Tibial nerve (tissue), 4 donors: ENCODE measurements around the gene TANK. TPM values are rescaled to one million over a fixed set of nuclear protein-coding genes. Genes with fewer than 3 reads are reported as not detected.
"Not testable (repeated sequence)": the region's sequence is repeated elsewhere in the genome, so short reads cannot be mapped to it uniquely, and the experiment has no call there.

Experiments used
- DNase-seq, 2 donors: peaks; one replicate each; pipeline ENCODE4 v3.0.0-alpha.2; 2019; ENCODE audit warnings: low spot score in 2 of 2
- H3K27ac ChIP-seq, 4 donors: fragments of 200-600 bp; sonication (generic) in 3 of 4; one replicate each; pipeline ENCODE4 v1.5.1; 2017 to 2019; ENCODE audit warnings: mild to moderate bottlenecking in 1 of 4
- H3K27me3 ChIP-seq, 2 donors: fragments of 200-600 bp; sonication (generic) in 1 of 2; one replicate each; pipeline versions ENCODE4 v1.5.1 to v1.6.0; 2017 to 2019
- H3K36me3 ChIP-seq, 3 donors: fragments of 200-600 bp; sonication (generic); one replicate each; pipeline ENCODE4 v1.5.1; 2018 to 2019
- H3K4me1 ChIP-seq, 4 donors: fragments of 200-600 bp; sonication (generic) in 3 of 4; one replicate each; pipeline ENCODE4 v1.5.1; 2017 to 2019
- H3K4me3 ChIP-seq, 4 donors: fragments of 200-600 bp; sonication (generic) in 3 of 4; one replicate each; pipeline ENCODE4 v1.5.1; 2017 to 2019; ENCODE audit warnings: mild to moderate bottlenecking in 1 of 4, moderate library complexity in 1 of 4
- H3K9me3 ChIP-seq, 4 donors: fragments of 200-600 bp; sonication (generic) in 3 of 4; one replicate each; pipeline ENCODE4 v1.5.1; 2017 to 2019
- CTCF ChIP-seq, 5 experiments: fragments of 200-600 bp in 3 of 5; fragments of 450-650 bp in 2 of 5; sonication (generic) in 3 of 5; IDR thresholded peaks; one replicate each; pipeline ENCODE4 v1.5.1; 2016 to 2019; ENCODE audit warnings: antibody characterized with exemption in 5 of 5, mild to moderate bottlenecking in 3 of 5, moderate library complexity in 2 of 5
- EP300 ChIP-seq, 2 donors: sonication (generic); formaldehyde crosslinking; IDR thresholded peaks; one replicate each; pipeline ENCODE4 v1.6.1; 2017; ENCODE audit warnings: antibody characterized with exemption in 2 of 2, mild to moderate bottlenecking in 1 of 2
- POLR2A ChIP-seq, 2 donors: fragments of 450-650 bp; IDR thresholded peaks; one replicate each; pipeline ENCODE4 v1.6.1; 2017; ENCODE audit warnings: antibody characterized with exemption in 2 of 2, mild to moderate bottlenecking in 2 of 2, moderate library complexity in 2 of 2
- WGBS, 2 donors: methylation state at CpG; one replicate each; pipeline ENCODE4 v1.1.5; 2018; 5-methylcytosine and 5-hydroxymethylcytosine counted together
- total RNA-seq, 4 donors: library from RNA; depleted of rRNA; stranded (reverse); fragments of >200 nt; gene quantifications; one replicate each; pipeline ENCODE4 v1.1.0, GENCODE V29; 2016

The TANK gene
- total RNA-seq, 4 donors from 2014 or later, result 54.4 to 83.5 (median 75.1) TPM

- H3K4me1 ChIP-seq, H3K27ac ChIP-seq, H3K27me3 ChIP-seq, H3K36me3 ChIP-seq, H3K4me3 ChIP-seq, H3K9me3 ChIP-seq: not testable (repeated sequence)
- DNase-seq, result peak in 1 of 2 donors; percentile 52
- 79 to 82% methylated on average over 18 of the region's 18 CpGs for WGBS, 2 donors
Observed at GRCh38 chr2:161280906-161281323, 120.7 kb downstream of the TANK start.

- WGBS, 2 donors, result 89 to 93% methylated on average over 11 of the region's 11 CpGs
- not testable (repeated sequence) for H3K36me3 ChIP-seq, H3K9me3 ChIP-seq, H3K27me3 ChIP-seq, H3K4me3 ChIP-seq, H3K4me1 ChIP-seq, H3K27ac ChIP-seq
- peak in 1 of 2 donors; percentile 14 for DNase-seq
Observed at GRCh38 chr2:161281615-161282310, 121.5 kb downstream of the TANK start.

GRCh38 chr2:161282311-161282644 is 122.0 kb downstream of the TANK start:
- H3K27me3 ChIP-seq, H3K36me3 ChIP-seq, H3K27ac ChIP-seq, H3K9me3 ChIP-seq, H3K4me3 ChIP-seq, H3K4me1 ChIP-seq: not testable (repeated sequence)
- 89 to 90% methylated on average over 9 of the region's 9 CpGs for WGBS, 2 donors
- peak in 1 of 2 donors; percentile 16 for DNase-seq

GRCh38 chr2:161283926-161284325 is 123.7 kb downstream of the TANK start:
- Histone ChIP-seq H3K4me3 (no peak overlapping the region), H3K27ac (no peak overlapping the region), H3K4me1 (no peaks in the 10 kb centered on the region), H3K27me3 (no peaks in the 10 kb centered on the region), H3K36me3 (no peaks in the 10 kb centered on the region), H3K9me3 (peaks cover 0 to 10% (median 0%) of the 10 kb centered on the region in 4 donors)
- 52 to 68% methylated on average over 1 of the region's 1 CpG for WGBS, 2 donors
- TF ChIP-seq POLR2A (IDR thresholded peaks at IDR 0.05), result no peak
- TF ChIP-seq CTCF (IDR thresholded peaks at IDR 0.05), result no peak
- TF ChIP-seq EP300 (IDR thresholded peaks at IDR 0.05), result no peak
- no peak for DNase-seq

Other genes starting within 250 kb of the TANK start
- gene PSMD14, start 148.0 kb downstream of the TANK start, total RNA-seq, result 10 to 100 TPM; 22.0 to 29.1 (median 26.4) TPM